GM18519 (cell line): ENCODE results near the gene MBD3L1.

Experiments
- ATAC-seq: cut with Tn5 transposase; IDR thresholded peaks from one replicate; pipeline ENCODE4 v1.9.1; 2021; ENCODE audit warnings: mild to moderate bottlenecking, moderate library complexity; ENCODE audit not compliant: unreplicated experiment, low FRiP score

Gene MBD3L1

GRCh38 chr19:8880868-8881488, 48.8 kb downstream of the MBD3L1 start:
- ATAC-seq, result no peak

DNA sequence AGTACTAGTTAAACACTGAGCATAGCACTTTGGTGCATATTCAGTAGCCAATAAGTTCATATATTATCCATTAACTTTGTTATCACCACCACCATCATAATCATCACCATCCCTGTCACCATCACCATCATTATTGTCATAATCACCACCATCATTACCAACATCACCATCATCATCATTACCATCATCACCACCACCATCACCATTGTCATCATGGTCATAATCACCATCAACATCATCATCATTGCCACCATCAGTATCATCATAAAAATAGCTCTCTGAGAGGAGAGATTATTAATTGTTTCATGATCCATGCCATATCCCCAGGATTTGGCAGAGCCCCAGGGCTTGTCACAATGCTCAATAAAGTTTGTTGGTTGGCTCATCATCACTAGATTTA, 49.3 kb downstream of the MBD3L1 start:
- ATAC-seq, result no peak

GRCh38 chr19:8884416-8884815, 52.2 kb downstream of the MBD3L1 start:
- ATAC-seq, result no peak

DNA sequence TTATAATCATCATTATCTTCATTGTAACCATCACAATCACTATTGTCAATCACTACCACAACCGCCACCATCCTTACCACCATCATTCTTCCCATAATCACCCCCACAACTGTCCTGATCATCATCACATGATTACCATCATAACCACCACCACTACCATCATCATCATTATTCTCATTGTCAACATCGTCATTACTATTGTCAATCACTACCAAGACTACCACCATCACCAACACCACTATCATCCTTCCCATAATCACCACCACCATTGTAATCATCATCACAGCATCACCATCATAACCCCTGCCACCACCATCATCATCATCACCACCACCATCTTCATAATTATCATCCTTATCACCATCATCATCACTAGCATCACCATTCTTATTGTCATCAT, 55.2 kb downstream of the MBD3L1 start:
- no peak for ATAC-seq

DNA sequence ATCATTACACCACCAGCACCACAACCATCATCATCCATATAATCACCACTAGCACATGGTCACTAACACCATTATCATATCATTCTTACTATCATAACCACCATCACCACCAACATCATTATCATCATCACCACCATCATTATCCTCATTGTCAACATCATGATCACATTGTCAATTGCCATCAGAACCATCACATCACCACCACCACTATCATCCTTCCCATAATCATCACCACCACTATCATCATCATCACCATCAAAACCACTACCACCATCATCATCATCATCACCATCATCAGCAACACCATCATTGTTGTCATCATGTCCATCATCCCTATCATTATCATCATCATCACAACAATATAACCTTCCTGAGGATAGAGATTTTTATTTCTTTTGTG, 58.1 kb downstream of the MBD3L1 start:
- ATAC-seq, result no peak
